Activated CD8-positive, alpha-beta T cell treated with anti-CD3 and anti-CD28 coated beads for 36 hours (primary cell): ENCODE data around the gene GPATCH3. TPM values are rescaled to one million over a fixed set of nuclear protein-coding genes. Genes with fewer than 3 reads are reported as not detected.

Source experiments
- total RNA-seq, 2 experiments: library from RNA; stranded (reverse); gene quantifications; one replicate each; pipeline ENCODE4 v1.2.3, GENCODE V29; 2021

GPATCH3 gene
- total RNA-seq, 2 experiments from 2014 or later, result 8.7 to 9.6 TPM

Other genes with a start within 250 kb of the GPATCH3 start
- gene ARID1A, start 204.5 kb downstream of the GPATCH3 start, total RNA-seq, result 10 to 100 TPM; 82.4 to 84.9 TPM
- 10 to 100 TPM; 21.2 to 23.9 TPM for gene PIGV, start 112.5 kb downstream of the GPATCH3 start, total RNA-seq
- gene ZDHHC18, start 73.8 kb downstream of the GPATCH3 start, total RNA-seq, result 10 to 100 TPM; 55.0 to 61.3 TPM
- under 1 TPM; 0.47 to 0.59 TPM for gene SFN, start 37.3 kb downstream of the GPATCH3 start, total RNA-seq
- gene GPN2, start 10.2 kb downstream of the GPATCH3 start, total RNA-seq, result 10 to 100 TPM; 45.9 to 47.9 TPM
- gene NR0B2, start 13.5 kb upstream of the GPATCH3 start, total RNA-seq, result not detected
- 100 to 1,000 TPM in 1 of 2 experiments, 10 to 100 TPM in 1; 97.0 to 103 TPM for gene NUDC, start 21.3 kb upstream of the GPATCH3 start, total RNA-seq
- gene KDF1, start 60.0 kb upstream of the GPATCH3 start, total RNA-seq, result under 1 TPM; 0.18 to 0.27 TPM
- under 1 TPM; 0.16 to 0.38 TPM for gene TRNP1, start 93.2 kb upstream of the GPATCH3 start, total RNA-seq
- not detected for gene TENT5B, start 112.4 kb upstream of the GPATCH3 start, total RNA-seq